ENCODE results near the gene PNMA1. TPM values are rescaled to one million over a fixed set of nuclear protein-coding genes. Genes with fewer than 3 reads are reported as not detected.

PNMA1 gene, protein sequence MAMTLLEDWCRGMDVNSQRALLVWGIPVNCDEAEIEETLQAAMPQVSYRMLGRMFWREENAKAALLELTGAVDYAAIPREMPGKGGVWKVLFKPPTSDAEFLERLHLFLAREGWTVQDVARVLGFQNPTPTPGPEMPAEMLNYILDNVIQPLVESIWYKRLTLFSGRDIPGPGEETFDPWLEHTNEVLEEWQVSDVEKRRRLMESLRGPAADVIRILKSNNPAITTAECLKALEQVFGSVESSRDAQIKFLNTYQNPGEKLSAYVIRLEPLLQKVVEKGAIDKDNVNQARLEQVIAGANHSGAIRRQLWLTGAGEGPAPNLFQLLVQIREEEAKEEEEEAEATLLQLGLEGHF
- polyA plus RNA-seq = 10 to 100 TPM in 2 of 3 donors, 1 to 10 TPM in 1; 7.6 to 41.4 (median 21.6) TPM

DNA sequence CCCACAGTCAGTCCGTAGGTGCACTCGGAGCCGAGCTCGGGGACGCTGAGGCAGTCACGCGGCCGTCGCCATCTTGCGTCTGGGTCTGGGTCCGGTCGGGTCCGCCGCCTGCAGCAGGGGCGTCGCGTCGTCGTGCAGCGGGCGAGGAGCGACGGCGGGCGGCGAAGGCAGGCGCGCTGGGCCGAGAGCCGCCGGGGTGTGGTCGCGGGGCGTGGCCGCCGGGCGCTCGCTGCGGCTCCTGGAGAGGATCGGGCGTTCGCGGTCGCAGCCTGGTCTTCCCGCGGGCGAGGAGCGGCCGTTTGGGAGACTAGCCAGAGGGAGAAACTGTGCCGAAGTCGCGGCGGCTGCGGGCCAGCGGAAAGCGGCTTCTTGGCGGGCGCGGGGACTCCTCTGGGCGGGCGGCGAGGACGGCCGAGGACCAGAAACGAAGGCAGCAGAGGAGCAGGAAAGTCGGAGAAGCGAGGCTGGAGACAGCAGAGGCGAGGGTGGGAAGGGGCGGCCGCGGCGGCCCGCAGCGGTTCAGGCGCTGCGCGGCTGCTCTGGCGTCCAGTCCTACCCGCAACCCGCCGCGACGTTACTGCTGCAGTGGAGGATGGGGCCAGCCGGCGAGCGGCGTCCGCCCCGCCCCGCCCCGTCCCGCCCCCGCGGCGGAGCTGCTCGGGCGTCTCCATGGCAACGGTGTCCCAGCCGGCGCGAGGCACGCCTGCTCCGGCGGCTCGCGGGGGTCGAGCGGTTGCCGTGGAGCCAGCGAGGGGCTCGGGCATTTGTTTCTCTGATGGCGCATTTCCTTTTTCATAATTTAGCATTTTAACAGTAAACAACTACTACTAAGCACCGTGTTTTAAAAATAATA, at the start of gene PNMA1:
PNMA1 (minus strand) TSS at position 582 of the 853 bp plus-strand sequence. CDS start 745 bp downstream, outside the sequence.
- H3K27ac ChIP-seq (ENCODE audit: low read depth, low read length) = peak within 1 kb of the TSS; percentile 57
- WGBS, 3 donors = 0 to 1% (median 0%) methylated on average over 87 to 113 of the region's 113 CpGs

DNA sequence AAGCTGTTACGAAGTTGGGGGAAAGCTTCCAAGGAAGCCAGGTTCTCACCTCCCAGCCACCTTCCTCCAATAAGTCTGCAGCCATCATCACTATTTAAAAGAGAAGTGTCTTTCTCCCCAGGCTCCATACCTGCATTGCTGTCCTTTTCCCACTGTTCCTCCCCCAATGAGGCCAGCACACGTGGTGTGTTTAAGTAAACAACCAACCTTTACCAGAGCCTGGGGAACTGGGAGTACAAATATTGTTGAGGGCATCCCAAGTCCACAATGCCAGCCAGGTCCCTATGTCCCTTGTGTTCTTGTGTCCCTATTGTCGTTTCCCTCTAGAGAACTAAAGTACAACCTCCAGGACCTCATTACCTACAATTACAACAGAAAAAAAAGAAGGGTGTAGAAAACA, 49.2 kb upstream of the PNMA1 start:
- WGBS, 3 donors = 43 to 88% (median 67%) methylated on average over 3 of the region's 3 CpGs
- H3K27ac ChIP-seq (ENCODE audit: low read depth, low read length) = no peak overlapping the region

DNA sequence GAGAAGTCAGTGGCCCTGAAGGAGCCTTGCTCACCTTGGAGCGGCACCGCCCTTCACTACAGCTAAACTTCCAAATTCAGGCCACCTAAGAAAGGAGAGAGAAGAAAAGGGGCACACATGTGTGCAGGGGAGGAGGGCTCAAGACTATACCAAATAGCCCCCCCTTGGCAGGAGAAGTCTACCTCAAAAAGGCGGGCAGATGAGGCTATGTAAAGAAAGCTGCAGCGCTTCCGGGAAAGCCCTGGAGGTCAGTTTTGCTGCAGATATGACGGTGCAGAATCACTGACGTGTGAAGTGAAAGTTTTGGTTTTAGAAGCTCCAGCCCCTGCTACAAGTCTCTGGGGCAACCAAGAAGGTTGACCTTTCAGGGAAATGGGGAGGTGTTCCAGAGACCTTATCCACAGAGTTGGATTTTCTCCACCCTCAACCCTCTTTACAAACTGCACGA, 48.2 kb upstream of the PNMA1 start:
- WGBS, 3 donors = 41 to 53% (median 48%) methylated on average over 8 of the region's 8 CpGs
- H3K27ac ChIP-seq (ENCODE audit: low read depth, low read length) = no peak overlapping the region

DNA sequence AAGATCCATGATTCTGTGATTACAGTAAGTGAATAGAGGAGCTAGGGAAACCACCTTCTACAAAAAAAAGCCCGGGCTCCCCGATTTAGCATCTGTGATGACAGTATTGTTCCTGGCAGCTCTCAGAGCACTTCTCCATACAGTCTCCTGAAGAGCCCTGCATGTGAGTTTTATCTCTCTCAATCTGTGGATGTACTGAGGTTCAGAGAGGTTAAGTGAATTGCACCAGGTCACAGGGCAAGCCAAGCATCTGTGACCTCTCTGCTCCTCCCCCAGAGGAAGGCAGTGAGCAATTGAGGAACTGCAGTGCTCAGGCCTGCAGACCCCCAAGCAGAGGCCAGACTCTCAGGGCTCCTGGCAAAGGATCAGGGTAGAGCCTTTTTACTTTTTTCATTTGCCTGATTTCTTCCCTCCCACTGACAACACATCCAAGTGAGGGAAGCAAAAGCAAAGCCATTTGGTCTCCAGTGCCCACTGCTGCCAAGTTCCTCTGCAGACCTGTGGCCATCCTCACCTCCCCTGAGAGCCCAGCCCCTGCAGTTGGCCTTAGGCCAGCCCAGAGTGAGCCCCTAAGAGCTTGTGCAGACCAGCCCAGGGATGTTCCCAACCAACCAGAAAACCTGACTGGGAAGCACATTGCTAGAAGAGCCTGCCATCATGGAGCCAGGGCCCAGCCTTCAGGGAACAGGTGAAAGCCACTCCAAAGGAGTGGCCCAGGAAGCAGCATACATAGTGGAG, 47.6 kb upstream of the PNMA1 start:
- whole genome bisulfite sequencing, 3 donors = 12 to 41% (median 32%) methylated on average over 2 of the region's 2 CpGs
- no peak overlapping the region for H3K27ac ChIP-seq (ENCODE audit: low read depth, low read length)

DNA sequence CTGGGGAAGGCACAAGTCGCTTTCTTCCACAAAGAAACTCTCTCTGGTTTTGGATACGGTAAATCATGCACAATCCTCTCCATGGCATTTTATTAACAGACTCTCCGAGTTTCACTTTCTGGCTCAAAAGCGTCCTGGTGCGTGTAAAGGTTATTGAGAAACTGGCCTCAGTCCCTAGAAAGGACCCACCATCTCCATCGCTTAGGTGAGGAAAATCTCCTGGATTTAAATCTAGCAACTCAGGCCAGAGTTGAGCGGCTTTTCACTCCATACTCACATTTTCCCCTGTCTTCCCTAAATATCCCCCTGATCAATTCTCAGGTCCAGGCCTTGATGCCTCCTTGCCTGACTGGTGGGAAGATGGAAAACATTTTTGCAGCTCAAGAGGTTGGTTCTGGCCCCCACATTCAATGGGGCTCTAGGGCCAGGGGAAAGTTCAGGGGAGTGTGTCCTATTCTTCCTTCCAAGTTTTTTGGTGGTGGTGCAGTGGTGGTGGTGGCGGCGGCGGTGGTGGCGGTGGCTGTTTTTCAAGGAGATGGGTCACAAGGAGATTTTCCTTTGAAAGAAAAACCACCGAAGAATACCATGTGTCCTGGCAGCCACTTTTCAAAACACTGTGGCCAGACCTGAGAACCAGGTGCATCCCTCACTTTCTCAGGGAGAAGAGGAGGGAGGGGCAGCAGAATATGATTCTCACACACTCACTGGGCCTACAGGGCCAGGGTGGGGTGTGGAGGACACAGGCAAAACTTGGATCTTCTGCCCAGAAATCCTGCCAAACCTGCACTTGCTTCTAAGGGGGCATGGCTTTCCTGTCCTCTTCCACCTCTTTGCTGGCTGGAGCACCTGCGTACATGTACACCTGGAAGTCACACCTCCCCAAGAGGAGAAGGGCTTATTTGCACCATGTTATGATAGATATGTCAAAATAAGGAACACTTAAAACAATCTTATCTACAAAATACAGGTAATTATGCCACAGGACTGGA, 46.7 kb upstream of the PNMA1 start:
- 49 to 56% (median 53%) methylated on average over 13 of the region's 13 CpGs for WGBS, 3 donors
- H3K27ac ChIP-seq (ENCODE audit: low read depth, low read length) = peak overlapping the region; percentile 95

DNA sequence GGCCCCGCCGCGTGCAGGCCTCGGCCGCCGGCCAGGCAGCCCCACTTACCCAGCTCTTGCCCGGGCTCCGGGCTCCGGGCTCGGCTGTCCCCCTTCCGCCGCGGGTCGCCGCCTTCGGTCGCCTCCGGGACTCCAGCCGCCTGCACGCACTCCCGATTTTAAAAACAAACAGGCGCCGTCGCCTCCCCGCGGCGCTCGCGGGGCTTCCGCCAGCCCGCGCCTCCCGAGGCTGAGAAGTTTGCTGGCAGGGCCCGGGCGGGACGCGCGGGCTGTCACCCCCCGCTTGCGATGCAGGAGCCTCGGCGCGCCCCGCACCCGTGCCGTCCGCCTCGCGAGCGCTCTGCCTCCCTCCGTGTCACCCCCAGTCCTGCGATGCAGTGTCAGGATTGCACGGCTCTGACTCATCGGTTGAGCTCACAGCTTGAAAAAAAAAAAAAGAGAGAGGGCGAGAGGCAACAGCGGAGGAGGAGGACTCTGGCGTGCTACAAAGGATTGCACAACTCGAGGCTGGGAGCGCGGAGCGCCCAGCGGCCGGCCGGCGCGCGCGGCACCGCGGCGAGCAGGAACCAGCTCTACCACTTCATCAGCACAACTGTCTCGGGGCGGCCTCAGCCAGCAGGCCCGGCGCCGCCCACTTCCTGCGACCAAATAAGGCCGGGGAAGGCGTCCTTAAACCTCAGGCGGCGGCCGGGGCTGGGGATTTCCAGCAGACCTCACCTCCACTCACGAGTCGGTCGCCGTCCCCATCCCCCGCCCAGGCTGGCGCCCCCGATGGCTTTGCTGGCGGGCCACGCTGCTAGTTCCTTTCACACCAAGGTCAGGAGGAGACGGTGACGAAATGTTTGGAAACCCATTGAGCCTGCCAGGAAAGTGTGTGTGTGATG, 45.8 kb upstream of the PNMA1 start:
- peak overlapping the region; percentile 95 for H3K27ac ChIP-seq (ENCODE audit: low read depth, low read length)
- WGBS, 3 donors = 0 to 1% (median 1%) methylated on average over 89 to 93 of the region's 93 CpGs

DNA sequence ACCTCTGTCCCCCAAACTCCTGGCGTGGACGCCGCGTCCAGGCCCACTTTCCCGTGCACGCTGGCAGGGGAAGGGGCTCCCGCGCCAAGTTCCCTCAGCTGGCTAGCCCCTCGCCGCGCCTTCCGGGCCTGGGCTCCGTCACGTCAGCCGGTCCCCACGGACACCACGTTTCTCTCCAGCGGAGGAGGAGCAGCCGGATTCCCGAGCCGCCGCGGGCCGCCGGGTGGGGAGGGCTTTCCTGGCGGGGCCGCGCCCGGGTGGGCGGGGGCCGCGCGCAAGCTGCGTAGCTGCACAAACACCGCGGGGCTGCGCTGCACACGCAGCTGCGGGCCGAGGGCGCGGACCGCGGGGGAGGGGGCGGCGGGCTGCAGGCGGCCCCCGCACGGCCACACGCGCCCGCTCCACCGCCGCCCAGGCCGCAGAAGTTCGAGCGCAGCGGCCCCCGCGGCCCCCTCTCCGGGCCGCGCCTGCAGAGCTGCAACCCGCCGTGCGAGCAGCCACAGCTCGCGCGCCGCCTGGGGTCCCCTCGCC, 45.1 kb upstream of the PNMA1 start:
- WGBS, 3 donors = 1% methylated on average over 28 to 71 of the region's 71 CpGs
- H3K27ac ChIP-seq (ENCODE audit: low read depth, low read length) = peak overlapping the region; percentile 95

DNA sequence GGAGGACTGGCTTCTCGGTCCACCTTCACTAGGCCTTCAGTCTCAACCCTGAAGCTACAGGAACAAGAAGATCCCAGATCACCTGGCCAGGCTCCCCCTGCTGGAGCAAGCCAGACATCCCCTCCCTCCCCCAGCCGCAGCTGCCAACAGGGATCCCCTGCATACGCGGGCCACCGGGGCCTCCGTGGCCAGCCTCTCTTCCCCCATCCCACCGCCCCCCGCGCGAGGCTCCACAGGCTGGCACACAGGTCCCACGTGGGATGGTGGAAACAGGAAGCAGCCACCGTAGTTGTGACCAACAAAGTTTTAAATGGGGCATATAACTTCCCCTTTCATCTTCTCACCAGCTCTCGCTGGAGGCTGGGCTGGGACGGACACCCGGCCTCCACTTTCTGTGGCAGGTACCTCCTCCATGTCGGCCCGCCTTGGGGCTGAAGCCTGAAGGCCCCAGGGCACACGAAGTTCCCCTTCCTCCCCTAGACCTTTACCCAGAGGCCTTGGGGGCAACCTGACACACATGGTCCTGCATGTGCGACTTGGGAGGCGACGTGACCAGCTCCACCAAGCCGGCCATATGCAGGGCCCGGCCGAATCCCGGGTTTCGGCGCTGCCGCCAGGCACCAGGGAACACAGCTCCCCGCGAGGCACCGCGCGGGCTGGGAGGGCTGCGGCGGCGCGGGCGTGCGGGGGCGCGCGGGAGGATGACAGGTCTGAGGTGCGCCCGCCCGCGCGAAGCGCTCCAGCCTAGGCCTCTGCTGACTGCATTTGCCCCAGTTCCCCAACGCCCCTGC, 44.4 kb upstream of the PNMA1 start:
- peak overlapping the region; percentile 95 for H3K27ac ChIP-seq (ENCODE audit: low read depth, low read length)
- 1 to 2% (median 2%) methylated on average over 43 to 49 of the region's 49 CpGs for WGBS, 3 donors

DNA sequence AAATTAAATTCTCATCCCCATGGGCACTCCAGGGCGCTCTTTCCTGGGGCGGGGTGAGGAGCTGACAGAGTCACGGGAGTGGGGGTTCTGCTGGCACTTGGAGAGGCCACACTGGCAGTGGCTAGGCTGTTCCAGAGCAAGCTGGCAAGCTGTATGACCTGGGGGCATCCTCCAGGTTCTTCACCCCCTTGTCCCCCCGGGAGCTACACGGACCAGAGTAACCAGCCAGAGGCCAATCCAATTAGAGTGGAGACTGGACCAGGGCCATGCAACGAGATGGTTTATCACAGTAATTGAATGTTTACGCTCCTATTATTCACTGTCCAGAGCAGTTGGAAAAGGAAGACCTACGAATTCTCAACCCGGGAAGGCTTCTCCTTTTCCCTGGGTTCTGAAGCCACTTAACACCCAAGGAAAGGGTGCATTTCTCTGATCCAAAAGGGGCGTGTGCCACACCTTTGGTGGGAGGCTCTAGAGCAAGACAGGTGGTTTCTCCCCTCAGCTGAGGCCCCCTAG, 43.8 kb upstream of the PNMA1 start:
- 31 to 46% (median 34%) methylated on average over 10 of the region's 10 CpGs for WGBS, 3 donors
- no peak overlapping the region for H3K27ac ChIP-seq (ENCODE audit: low read depth, low read length)

DNA sequence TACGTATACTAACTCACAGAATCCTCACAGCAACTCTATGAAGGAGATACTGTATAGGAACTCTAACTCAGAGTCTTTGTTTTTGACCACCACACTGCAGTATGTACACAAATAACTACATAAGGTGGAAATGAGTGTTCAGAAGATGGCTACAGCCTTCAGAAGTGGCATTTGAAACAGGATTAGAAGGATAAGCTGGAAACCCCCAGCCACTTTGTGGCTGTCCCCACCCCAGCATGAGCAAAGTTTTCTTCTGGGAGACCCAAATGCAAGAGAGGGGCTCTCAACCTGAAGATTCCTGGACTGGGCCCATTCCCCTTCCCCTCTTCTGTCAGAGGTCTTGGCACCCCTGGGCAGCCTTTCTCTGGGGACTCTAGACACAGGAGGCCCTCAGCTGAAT, 43.2 kb upstream of the PNMA1 start:
- 88 to 97% (median 89%) methylated on average over 1 of the region's 1 CpG for WGBS, 3 donors
- peak overlapping the region; percentile 61 for H3K27ac ChIP-seq (ENCODE audit: low read depth, low read length)

DNA sequence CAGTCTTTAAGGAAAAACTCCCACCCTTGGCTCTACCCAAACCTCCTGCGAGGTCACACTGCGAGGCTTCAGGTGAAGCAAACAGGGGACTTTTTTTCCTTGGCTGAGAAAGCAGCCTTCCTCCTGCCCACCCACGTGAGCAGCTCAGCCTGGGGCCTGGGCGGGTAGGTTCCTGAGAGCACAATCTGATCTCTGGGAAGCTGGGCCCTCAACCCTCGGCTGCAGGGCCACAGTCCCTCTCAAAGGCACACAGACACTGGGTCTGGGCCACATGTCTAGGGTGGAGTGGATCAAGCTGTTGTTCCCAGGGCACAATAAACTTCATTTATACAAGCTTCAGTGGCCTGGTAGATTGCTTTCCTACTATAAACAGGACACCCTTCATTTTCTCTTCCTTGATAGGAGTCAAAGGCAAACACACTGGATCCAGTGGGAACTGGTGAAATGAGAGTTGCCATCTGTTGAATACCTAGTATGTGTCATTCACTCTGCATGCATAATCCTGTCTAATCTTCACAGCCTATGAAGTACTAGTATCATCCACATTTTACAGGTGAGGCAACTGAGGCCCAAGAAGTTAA, 41.3 kb upstream of the PNMA1 start:
- H3K27ac ChIP-seq (ENCODE audit: low read depth, low read length) = peak overlapping the region; percentile 82
- WGBS, 3 donors = 9 to 14% (median 13%) methylated on average over 5 of the region's 5 CpGs

DNA sequence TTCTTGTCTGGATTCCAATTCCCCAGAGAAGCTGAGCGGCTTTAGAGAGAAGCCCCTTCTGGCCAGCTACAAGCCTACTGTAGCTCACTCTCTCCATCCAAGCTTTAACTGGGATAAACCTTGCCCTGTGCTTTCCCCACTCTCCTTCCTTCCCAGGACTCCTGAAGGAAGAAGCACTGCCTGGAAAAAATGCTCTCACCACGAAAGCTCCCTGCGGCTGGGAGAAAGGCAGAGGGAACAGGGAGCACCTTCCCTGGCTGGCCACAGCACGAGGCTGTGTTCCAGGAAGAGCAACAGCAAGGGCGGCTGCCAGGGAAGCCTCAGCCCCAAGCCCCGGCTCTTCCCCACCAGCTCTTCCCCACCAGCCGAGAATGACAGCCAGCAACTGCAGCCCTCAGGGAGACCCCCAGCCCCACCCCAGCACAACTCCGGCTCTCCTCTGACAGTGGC, 40.8 kb upstream of the PNMA1 start:
- peak overlapping the region; percentile 82 for H3K27ac ChIP-seq (ENCODE audit: low read depth, low read length)
- 10 to 21% (median 12%) methylated on average over 8 of the region's 8 CpGs for WGBS, 3 donors

DNA sequence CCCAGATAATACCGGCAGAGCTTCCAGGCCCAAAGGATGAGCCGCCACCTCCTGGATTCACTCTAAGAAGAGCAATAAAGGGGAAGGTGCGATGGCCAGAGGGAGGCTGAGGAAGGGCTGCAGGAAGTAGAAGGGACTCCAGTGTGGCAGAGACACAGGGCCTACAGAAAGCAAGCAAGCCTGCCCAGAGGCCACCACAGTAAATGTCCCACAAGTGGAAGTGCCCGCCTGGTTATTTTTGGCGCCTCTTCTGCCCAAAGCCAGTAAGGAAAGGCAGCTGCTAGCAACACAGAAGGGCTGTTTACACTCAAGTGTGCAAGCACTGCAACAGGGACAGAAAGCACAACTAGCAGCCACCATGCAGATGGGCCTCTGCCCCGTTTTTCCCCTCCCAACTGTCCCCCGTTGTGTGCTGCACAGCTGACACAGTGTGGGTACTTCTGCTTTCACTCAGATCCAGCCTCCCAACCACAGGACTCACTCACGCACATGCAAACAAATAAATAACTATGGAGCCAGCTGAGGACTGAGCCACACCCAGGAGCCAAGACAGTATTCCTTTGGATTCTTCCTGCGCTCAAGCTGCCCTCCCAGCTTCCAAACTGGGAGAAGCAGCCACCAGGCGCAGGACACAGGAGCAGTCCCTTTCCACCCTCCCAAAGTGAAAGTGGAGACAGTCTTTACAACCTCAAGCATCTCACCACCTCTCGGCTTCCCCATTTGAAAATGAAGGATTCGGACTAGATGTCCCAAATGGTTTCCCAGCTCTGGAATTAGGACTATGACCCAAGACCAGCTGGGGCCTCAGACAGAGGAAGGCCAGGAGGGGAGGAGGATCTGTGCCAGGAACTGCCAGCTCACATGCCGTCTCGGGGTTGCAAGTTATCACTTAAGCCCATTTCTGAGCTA, 40.0 kb upstream of the PNMA1 start:
- peak overlapping the region; percentile 82 for H3K27ac ChIP-seq (ENCODE audit: low read depth, low read length)
- WGBS, 3 donors = 18 to 56% (median 22%) methylated on average over 14 of the region's 14 CpGs
